BLaER1 (cell line): ENCODE results near the gene OR4D10.

Source experiments
- H3K27ac ChIP-seq: shearing (Covaris generic); formaldehyde crosslinking; 2 replicates; pipeline ENCODE4 v1.8.1; 2022
- H3K27me3 ChIP-seq: shearing (Covaris generic); formaldehyde crosslinking; 2 replicates; pipeline ENCODE4 v1.8.1; 2022
- H3K36me3 ChIP-seq: shearing (Covaris generic); formaldehyde crosslinking; 2 replicates; pipeline ENCODE4 v1.8.1; 2022
- H3K4me1 ChIP-seq: shearing (Covaris generic); formaldehyde crosslinking; 2 replicates; pipeline ENCODE4 v1.8.1; 2022
- H3K4me2 ChIP-seq: shearing (Covaris generic); formaldehyde crosslinking; 2 replicates; pipeline ENCODE4 v1.8.1; 2022
- H3K4me3 ChIP-seq: shearing (Covaris generic); formaldehyde crosslinking; 2 replicates; pipeline ENCODE4 v1.8.1; 2022
- H3K9ac ChIP-seq: shearing (Covaris generic); formaldehyde crosslinking; 2 replicates; pipeline ENCODE4 v1.8.1; 2022
- H3K9me3 ChIP-seq: shearing (Covaris generic); formaldehyde crosslinking; 2 replicates; pipeline ENCODE4 v1.8.1; 2022
- H4K20me1 ChIP-seq: shearing (Covaris generic); formaldehyde crosslinking; 2 replicates; pipeline ENCODE4 v1.8.1; 2022
- Cebpa-rat ChIP-seq: shearing (Covaris generic); IDR thresholded peaks from 2 replicates; pipeline ENCODE4 v1.8.1; 2022

The OR4D10 gene

GRCh38 chr11:59523541-59523940, 50.4 kb downstream of the OR4D10 start:
- H3K36me3 ChIP-seq = no peaks in the 10 kb centered on the region
- H3K4me1 ChIP-seq = peaks cover 56% of the 10 kb centered on the region
- no peak overlapping the region for H3K4me3 ChIP-seq
- no peak for TF ChIP-seq Cebpa-rat
- H3K9ac ChIP-seq = no peak overlapping the region
- no peaks in the 10 kb centered on the region for H4K20me1 ChIP-seq
- no peaks in the 10 kb centered on the region for H3K9me3 ChIP-seq
- no peaks in the 10 kb centered on the region for H3K27me3 ChIP-seq
- no peak overlapping the region for H3K27ac ChIP-seq
- peak overlapping the region; percentile 33 for H3K4me2 ChIP-seq

- Histone ChIP-seq H3K27ac (no peak overlapping the region), H4K20me1 (no peaks in the 10 kb centered on the region), H3K4me3 (no peak overlapping the region), H3K9ac (no peak overlapping the region), H3K27me3 (no peaks in the 10 kb centered on the region), H3K36me3 (no peaks in the 10 kb centered on the region), H3K4me1 (peaks cover 9% of the 10 kb centered on the region), H3K9me3 (no peaks in the 10 kb centered on the region), H3K4me2 (no peak overlapping the region)
- TF ChIP-seq Cebpa-rat = no peak
These were observed 55.6 kb downstream of the OR4D10 start for GRCh38 chr11:59528711-59529110.
